ENCODE measurements around the gene TRIP4. TPM values are rescaled to one million over a fixed set of nuclear protein-coding genes. Genes with fewer than 3 reads are reported as not detected.

TRIP4 gene
- 24.2 to 33.6 TPM (median 25.5 TPM) in 5 replicates for total RNA-seq (2022; extraction: Qiagen RNA extraction)

GRCh38 chr15:64387562-64388168 is at the start of gene TRIP4:
Gene TRIP4, plus strand, starts transcription at chr15:64387836. Its CDS starts 28 bp downstream, at chr15:64387864.

GRCh38 chr15:64355944-64356709 is 31.5 kb upstream of the TRIP4 start, which contains the start of gene CSNK1G1:
Gene CSNK1G1, minus strand, starts transcription at chr15:64356173. Its CDS starts 55,674 bp downstream, at chr15:64300499.

GRCh38 chr15:64381000-64381751 is 6.5 kb upstream of the TRIP4 start, which contains the start of gene PCLAF:
Gene PCLAF, minus strand, starts transcription at chr15:64381441. Its CDS starts 70 bp downstream, at chr15:64381371.

GRCh38 chr15:64460206-64460723 is 72.6 kb downstream of the TRIP4 start, which contains the start of gene ZNF609:
Gene ZNF609, plus strand, starts transcription at chr15:64460578. Its CDS starts 38,842 bp downstream, at chr15:64499420.

Other genes starting within 250 kb of the TRIP4 start
- gene SNX22, start 236.1 kb upstream of the TRIP4 start, total RNA-seq (2022; extraction: Qiagen RNA extraction): 0.49 to 1.2 TPM (median 0.95 TPM) in 5 replicates
- 768 to 824 TPM (median 796 TPM) in 5 replicates for gene PPIB, start 224.8 kb upstream of the TRIP4 start, total RNA-seq (2022; extraction: Qiagen RNA extraction)
- gene CSNK1G1, start 31.7 kb upstream of the TRIP4 start, total RNA-seq (2022; extraction: Qiagen RNA extraction): 14.8 to 16.4 TPM (median 15.3 TPM) in 5 replicates
- gene PCLAF, start 6.4 kb upstream of the TRIP4 start, total RNA-seq (2022; extraction: Qiagen RNA extraction): 147 to 269 TPM (median 156 TPM) in 5 replicates
- 16.5 to 22.9 TPM (median 22.3 TPM) in 5 replicates for gene ZNF609, start 72.7 kb downstream of the TRIP4 start, total RNA-seq (2022; extraction: Qiagen RNA extraction)